ENCODE results near the gene BIRC5. TPM values are rescaled to one million over a fixed set of nuclear protein-coding genes. Genes with fewer than 3 reads are reported as not detected.
"Not testable (repeated sequence)": the region's sequence is repeated elsewhere in the genome, so short reads cannot be mapped to it uniquely, and the experiment has no call there.

BIRC5 gene
- total RNA-seq, 4 donors from 2014 or later = 2.4 to 6.5 (median 5.7) TPM

- no peak for TF ChIP-seq POLR2A (IDR thresholded peaks at IDR 0.05)
- TF ChIP-seq, protein P1, sequence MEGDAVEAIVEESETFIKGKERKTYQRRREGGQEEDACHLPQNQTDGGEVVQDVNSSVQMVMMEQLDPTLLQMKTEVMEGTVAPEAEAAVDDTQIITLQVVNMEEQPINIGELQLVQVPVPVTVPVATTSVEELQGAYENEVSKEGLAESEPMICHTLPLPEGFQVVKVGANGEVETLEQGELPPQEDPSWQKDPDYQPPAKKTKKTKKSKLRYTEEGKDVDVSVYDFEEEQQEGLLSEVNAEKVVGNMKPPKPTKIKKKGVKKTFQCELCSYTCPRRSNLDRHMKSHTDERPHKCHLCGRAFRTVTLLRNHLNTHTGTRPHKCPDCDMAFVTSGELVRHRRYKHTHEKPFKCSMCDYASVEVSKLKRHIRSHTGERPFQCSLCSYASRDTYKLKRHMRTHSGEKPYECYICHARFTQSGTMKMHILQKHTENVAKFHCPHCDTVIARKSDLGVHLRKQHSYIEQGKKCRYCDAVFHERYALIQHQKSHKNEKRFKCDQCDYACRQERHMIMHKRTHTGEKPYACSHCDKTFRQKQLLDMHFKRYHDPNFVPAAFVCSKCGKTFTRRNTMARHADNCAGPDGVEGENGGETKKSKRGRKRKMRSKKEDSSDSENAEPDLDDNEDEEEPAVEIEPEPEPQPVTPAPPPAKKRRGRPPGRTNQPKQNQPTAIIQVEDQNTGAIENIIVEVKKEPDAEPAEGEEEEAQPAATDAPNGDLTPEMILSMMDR (IDR thresholded peaks at IDR 0.05) = no peak
- Histone ChIP-seq H3K27me3 (no peaks in the 10 kb centered on the region), H3K4me1 (peaks cover 7 to 54% (median 39%) of the 10 kb centered on the region in 4 donors), H3K36me3 (peaks cover 0 to 16% (median 0%) of the 10 kb centered on the region in 3 donors), H3K9me3 (no peaks in the 10 kb centered on the region), H3K27ac (peak overlapping the region; percentile 91 to 97 (median 95)), H3K4me3 (peak overlapping the region; percentile 88 to 98 (median 92))
- peak; percentile 55 to 85 (median 85) for DNase-seq
These were observed 44.9 kb upstream of the BIRC5 start for GRCh38 chr17:78168903-78169793.

DNA sequence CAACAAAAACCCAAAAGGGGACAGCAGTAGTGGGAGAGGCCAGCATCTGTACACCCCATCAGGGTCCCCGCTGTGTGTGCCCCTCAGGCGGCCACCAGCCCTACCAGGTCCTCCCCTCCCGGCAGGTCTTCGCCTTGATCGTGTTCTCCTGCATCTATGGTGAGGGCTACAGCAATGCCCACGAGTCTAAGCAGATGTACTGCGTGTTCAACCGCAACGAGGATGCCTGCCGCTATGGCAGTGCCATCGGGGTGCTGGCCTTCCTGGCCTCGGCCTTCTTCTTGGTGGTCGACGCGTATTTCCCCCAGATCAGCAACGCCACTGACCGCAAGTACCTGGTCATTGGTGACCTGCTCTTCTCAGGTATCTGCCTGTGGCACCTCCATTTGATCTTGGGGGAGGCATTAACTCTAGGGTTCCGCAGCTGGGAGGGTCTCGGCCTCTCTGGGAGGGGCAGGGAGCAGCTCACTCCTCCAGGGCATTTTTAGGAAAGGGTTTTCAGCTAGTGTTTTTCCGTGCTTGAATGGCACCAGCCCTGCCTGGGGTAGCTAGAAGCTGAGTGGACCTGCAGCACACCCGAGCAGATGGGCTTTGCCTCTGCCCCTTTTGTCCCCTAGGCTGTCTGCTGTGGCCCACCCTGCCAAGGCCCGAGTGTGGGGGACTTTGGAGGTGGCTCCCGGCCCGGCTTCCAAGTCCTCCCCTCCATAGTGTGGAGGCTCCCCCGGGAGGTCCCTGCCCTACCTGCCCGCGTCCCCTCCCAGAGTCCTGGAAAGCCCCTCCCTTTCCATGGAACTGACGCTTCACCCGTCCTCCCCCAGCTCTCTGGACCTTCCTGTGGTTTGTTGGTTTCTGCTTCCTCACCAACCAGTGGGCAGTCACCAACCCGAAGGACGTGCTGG lies 43.1 kb upstream of the BIRC5 start:
- Histone ChIP-seq H3K4me1 (peaks cover 9 to 72% (median 52%) of the 10 kb centered on the region in 4 donors), H3K27ac (peak overlapping the region; percentile 79 to 97 (median 88)), H3K36me3 (peaks cover 0 to 16% (median 0%) of the 10 kb centered on the region in 3 donors), H3K27me3 (no peaks in the 10 kb centered on the region), H3K4me3 (no peak overlapping the region), H3K9me3 (no peaks in the 10 kb centered on the region)
- no peak for TF ChIP-seq POLR2A (IDR thresholded peaks at IDR 0.05)
- TF ChIP-seq, protein P1 (IDR thresholded peaks at IDR 0.05) = no peak
- no peak for DNase-seq

GRCh38 chr17:78171591-78172248 lies 42.3 kb upstream of the BIRC5 start:
- H3K4me3 ChIP-seq, DNase-seq, H3K27me3 ChIP-seq, H3K9me3 ChIP-seq: not testable (repeated sequence)
- peaks cover 0 to 16% (median 0%) of the 10 kb centered on the region in 3 donors for H3K36me3 ChIP-seq
- H3K27ac ChIP-seq = peak overlapping the region; percentile 79 to 97 (median 88)
- H3K4me1 ChIP-seq = peaks cover 9 to 80% (median 58%) of the 10 kb centered on the region in 4 donors

- peak; percentile 80 to 89 (median 83) for DNase-seq
- no peaks in the 10 kb centered on the region for H3K9me3 ChIP-seq
- H3K36me3 ChIP-seq = peaks cover 0 to 16% (median 0%) of the 10 kb centered on the region in 3 donors
- no peaks in the 10 kb centered on the region for H3K27me3 ChIP-seq
- peak overlapping the region; percentile 79 to 97 (median 88) for H3K27ac ChIP-seq
- peaks cover 9 to 84% (median 62%) of the 10 kb centered on the region in 4 donors for H3K4me1 ChIP-seq
- H3K4me3 ChIP-seq = no peak overlapping the region
- TF ChIP-seq, protein P1 (IDR thresholded peaks at IDR 0.05) = no peak
- TF ChIP-seq POLR2A (IDR thresholded peaks at IDR 0.05) = peak in 1 of 2 donors; percentile 11
These were observed 41.6 kb upstream of the BIRC5 start for GRCh38 chr17:78172249-78173051.

DNA sequence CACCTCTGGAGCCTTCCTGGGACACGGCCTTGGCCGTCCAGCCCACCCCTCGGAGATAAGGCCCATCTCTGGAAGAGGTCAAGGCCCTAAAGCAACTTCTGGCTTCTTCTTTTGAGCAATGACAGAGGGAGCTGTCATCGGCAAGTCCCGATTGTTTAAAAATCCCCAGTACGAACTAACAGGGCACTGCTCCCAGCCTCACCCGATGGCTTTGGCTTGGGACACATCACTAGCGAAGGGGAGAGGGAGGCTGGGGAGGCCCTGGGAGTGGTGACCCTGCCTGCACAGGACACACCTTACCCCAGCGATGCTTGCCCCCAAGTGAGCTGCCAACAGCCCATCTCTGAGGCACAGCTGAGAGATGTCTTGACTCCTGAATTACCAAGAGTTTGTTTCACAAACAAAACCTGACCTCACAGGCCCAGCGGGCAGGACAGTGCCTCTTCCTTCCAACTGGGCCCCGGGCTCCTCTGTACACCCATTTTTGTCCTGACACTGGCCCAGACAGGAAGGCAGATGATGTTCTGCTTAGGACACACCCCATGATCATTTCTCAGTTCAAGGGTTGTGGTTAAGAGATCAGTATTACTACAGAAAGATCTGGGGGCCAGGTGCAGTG lies 40.8 kb upstream of the BIRC5 start:
- Histone ChIP-seq H3K9me3 (no peaks in the 10 kb centered on the region), H3K4me1 (peaks cover 9 to 80% (median 62%) of the 10 kb centered on the region in 4 donors), H3K4me3 (no peak overlapping the region), H3K36me3 (peaks cover 0 to 16% (median 0%) of the 10 kb centered on the region in 3 donors), H3K27ac (peak overlapping the region; percentile 79 to 97 (median 88)), H3K27me3 (no peaks in the 10 kb centered on the region)
- DNase-seq = peak; percentile 59 to 84 (median 74)
- no peak for TF ChIP-seq POLR2A (IDR thresholded peaks at IDR 0.05)
- TF ChIP-seq, protein P1 (IDR thresholded peaks at IDR 0.05) = no peak
